GM12801 (cell line): Measurements from ENCODE around the gene INTS14.

Experiments used
- CTCF ChIP-seq: IDR thresholded peaks from one replicate; pipeline ENCODE4 v1.5.1; 2011; ENCODE audit warnings: control low read depth; ENCODE audit not compliant: insufficient read length; ENCODE audit errors: extremely low read depth

INTS14 gene

GRCh38 chr15:65599677-65600076 is 11.3 kb downstream of the INTS14 start:
- no peak for TF ChIP-seq CTCF

- TF ChIP-seq CTCF, result no peak
Measured at GRCh38 chr15:65598468-65598867, 12.5 kb downstream of the INTS14 start.

GRCh38 chr15:65595960-65596359 is 15.0 kb downstream of the INTS14 start:
- TF ChIP-seq CTCF, result no peak

- no peak for TF ChIP-seq CTCF
Measured at GRCh38 chr15:65587094-65587493, 23.8 kb downstream of the INTS14 start.

GRCh38 chr15:65584241-65584640 is 26.7 kb downstream of the INTS14 start:
- TF ChIP-seq CTCF, result no peak

- TF ChIP-seq CTCF, result no peak
Measured at GRCh38 chr15:65583701-65584100, 27.2 kb downstream of the INTS14 start.

- TF ChIP-seq CTCF, result no peak
Measured at GRCh38 chr15:65580287-65580686, 30.6 kb downstream of the INTS14 start.

GRCh38 chr15:65579762-65580161 is 31.2 kb downstream of the INTS14 start:
- TF ChIP-seq CTCF, result no peak
